SK-N-SH (cell line): ENCODE results near the gene CAMKMT. TPM values are rescaled to one million over a fixed set of nuclear protein-coding genes. Genes with fewer than 3 reads are reported as not detected.

Experiments used
- CTCF ChIA-PET: fragments of 300-600, 350-600 bp; formaldehyde crosslinking; extraction: SDS; loops from one replicate; lab custom pipeline; 2021; lab: Yijun Ruan, JAX
- POLR2A ChIA-PET: fragments of 350-600 bp; sonication (Branson Sonifier 250); formaldehyde crosslinking; extraction: SDS; loops from one replicate; lab custom pipeline; 2020; ENCODE audit warnings: antibody characterized with exemption, inconsistent platforms; lab: Yijun Ruan, JAX
- DNase-seq: peaks from one replicate; pipeline ENCODE4 v3.0.0; 2012
- H2AFZ ChIP-seq: fragments of 200-600 bp; sonication (generic); 2 replicates; pipeline ENCODE4 v1.8.1; 2016; ENCODE audit warnings: antibody characterized with exemption, mild to moderate bottlenecking, low read depth
- H3F3A ChIP-seq: fragments of 200-600 bp; sonication (generic); replicated peaks from 2 replicates; pipeline ENCODE3; 2016; ENCODE audit warnings: antibody characterized with exemption, mild to moderate bottlenecking; ENCODE audit not compliant: insufficient read depth
- H3K27ac ChIP-seq, 2 experiments: fragments of 200-500 bp in 1 of 2; fragments of 200-600 bp in 1 of 2; sonication (Bioruptor generic) in 1 of 2; sonication (generic), shearing (Covaris generic) in 1 of 2; 2 replicates each; pipeline versions ENCODE4 v1.5.1 to v1.6.1; 2014 to 2016; ENCODE audit warnings: low read depth in 2 of 2, inconsistent platforms in 1 of 2, low read length in 1 of 2, mild to moderate bottlenecking in 1 of 2, mixed read lengths in 1 of 2
- H3K27me3 ChIP-seq: fragments of 200-600 bp; sonication (generic), shearing (Covaris generic); 2 replicates; pipeline ENCODE4 v1.6.1; 2016; ENCODE audit warnings: mixed run types; ENCODE audit not compliant: insufficient read depth
- H3K36me3 ChIP-seq, 2 experiments: fragments of 200-500 bp in 1 of 2; fragments of 200-600 bp in 1 of 2; sonication (Bioruptor generic) in 1 of 2; sonication (generic) in 1 of 2; replicated peaks in 1 of 2; 2 replicates each; pipeline versions ENCODE3 to v1.5.1; 2014 to 2016; ENCODE audit warnings: low read length in 1 of 2, mild to moderate bottlenecking in 1 of 2; ENCODE audit not compliant: insufficient read depth in 2 of 2, control insufficient read depth in 1 of 2
- H3K4me1 ChIP-seq, 2 experiments: fragments of 200-500 bp in 1 of 2; fragments of 200-600 bp in 1 of 2; sonication (Bioruptor generic) in 1 of 2; sonication (generic), shearing (Covaris generic) in 1 of 2; 2 replicates each; pipeline versions ENCODE4 v1.5.1 to v1.6.1; 2014 to 2016; ENCODE audit warnings: low read depth in 1 of 2, low read length in 1 of 2, mixed run types in 1 of 2; ENCODE audit not compliant: insufficient read depth in 2 of 2, control insufficient read depth in 1 of 2
- H3K4me2 ChIP-seq: fragments of 200-600 bp; sonication (generic), shearing (Covaris generic); 2 replicates; pipeline ENCODE4 v1.6.1; 2017; ENCODE audit warnings: mixed run types
- H3K4me3 ChIP-seq, 2 experiments: fragments of 200-500 bp in 1 of 2; fragments of 200-600 bp in 1 of 2; sonication (Bioruptor generic) in 1 of 2; sonication (generic), shearing (Covaris generic) in 1 of 2; 2 replicates each; pipeline versions ENCODE4 v1.5.1 to v1.8.1; 2014 to 2016; ENCODE audit warnings: low read depth in 2 of 2, inconsistent platforms in 1 of 2, low read length in 1 of 2, mild to moderate bottlenecking in 1 of 2, mixed read lengths in 1 of 2, moderate library complexity in 1 of 2
- H3K79me2 ChIP-seq: fragments of 200-600 bp; sonication (generic); 2 replicates; pipeline ENCODE4 v1.8.1; 2017; ENCODE audit warnings: mild to moderate bottlenecking; ENCODE audit not compliant: insufficient read depth
- H3K9ac ChIP-seq: fragments of 200-600 bp; sonication (generic); 2 replicates; pipeline ENCODE4 v1.6.1; 2017; ENCODE audit warnings: mixed run types
- H3K9me2 ChIP-seq: fragments of 200-600 bp; sonication (generic); 2 replicates; pipeline ENCODE4 v1.6.1; 2017; ENCODE audit warnings: mixed run types
- H3K9me3 ChIP-seq: fragments of 200-600 bp; sonication (generic); 2 replicates; pipeline ENCODE4 v1.6.1; 2017; ENCODE audit warnings: mixed run types, mild to moderate bottlenecking, moderate library complexity
- H4K20me1 ChIP-seq: fragments of 200-600 bp; sonication (generic); 2 replicates; pipeline ENCODE4 v1.6.1; 2017; ENCODE audit warnings: mild to moderate bottlenecking, mixed run types; ENCODE audit not compliant: insufficient read depth
- ELF1 ChIP-seq: IDR thresholded peaks from 2 replicates; pipeline ENCODE4 v1.4.0; 2012
- FOSL2 ChIP-seq: IDR thresholded peaks from 2 replicates; pipeline ENCODE4 v1.4.0; 2012; ENCODE audit warnings: low read depth, mild to moderate bottlenecking, moderate library complexity, borderline replicate concordance
- GATA2 ChIP-seq: sonication (generic); formaldehyde crosslinking; IDR thresholded peaks from 2 replicates; pipeline ENCODE4 v1.5.0; 2020; ENCODE audit warnings: mild to moderate bottlenecking, missing genetic modification reagents
- MAX ChIP-seq: IDR thresholded peaks from 2 replicates; pipeline ENCODE4 v1.4.0; 2012; ENCODE audit warnings: low read depth
- MXI1 ChIP-seq: IDR thresholded peaks from 2 replicates; pipeline ENCODE4 v1.6.1; 2012; ENCODE audit warnings: mild to moderate bottlenecking, low read depth, low read length, improper control_type of control experiment
- NFIC ChIP-seq: IDR thresholded peaks from 2 replicates; pipeline ENCODE4 v1.4.0; 2012; ENCODE audit warnings: borderline replicate concordance
- RCOR1 ChIP-seq: fragments of 150-350 bp; IDR thresholded peaks from 2 replicates; pipeline ENCODE4 v1.6.1; 2017; ENCODE audit warnings: antibody characterized with exemption, low read length
- USF2 ChIP-seq: fragments of 150-350 bp; IDR thresholded peaks from 2 replicates; pipeline ENCODE4 v1.6.1; 2017; ENCODE audit warnings: antibody characterized with exemption, low read length, low read depth, borderline replicate concordance
- polyA plus RNA-seq, 3 experiments: library from polyadenylated mRNA; depleted of rRNA; stranded (reverse); fragments of >200 nt; gene quantifications; 2 replicates each; pipeline ENCODE4 v1.2.3, GENCODE V29; 2012

Gene CAMKMT
- polyA plus RNA-seq, 1 of the 3 experiments (the other 2 are of a cell fraction), result 5.9 TPM

GRCh38 chr2:44361330-44362206 lies at the start of gene CAMKMT, which contains the start of gene PREPL (continued):
- TF ChIP-seq MXI1 (peak; percentile 92), USF2 (no peak), NFIC (no peak)

- no peaks in the 10 kb centered on the region for H4K20me1 ChIP-seq
- POLR2A ChIA-PET, result no interaction called here
Measured at GRCh38 chr2:44314362-44314761, 47.4 kb upstream of the CAMKMT start.

GRCh38 chr2:44315945-44316344 lies 45.8 kb upstream of the CAMKMT start:
- no peak for DNase-seq
- CTCF ChIA-PET, result interaction anchor here (0.8 to 3.3 kb wide), 5 partner anchors 20 to 272 kb away, joined by 3 to 13 read pairs (median 3); no protein-coding TSS in a partner anchor
- Histone ChIP-seq H3K9me3 (peaks cover 12% of the 10 kb centered on the region), H3K9ac (no peak overlapping the region), H3K4me2 (no peak overlapping the region), H4K20me1 (no peaks in the 10 kb centered on the region), H3K79me2 (no peaks in the 10 kb centered on the region), H3K9me2 (no peaks in the 10 kb centered on the region), H2AFZ (no peak overlapping the region), H3K4me3 (no peak overlapping the region), H3K36me3 (peaks cover 51 to 73% of the 10 kb centered on the region in 2 experiments), H3K27ac (no peak overlapping the region), H3K27me3 (no peaks in the 10 kb centered on the region), H3F3A (no peaks in the 10 kb centered on the region), H3K4me1 (peaks cover 0 to 2% of the 10 kb centered on the region in 2 experiments; a peak in 1 of 4 replicates)
- TF ChIP-seq FOSL2 (no peak), RCOR1 (no peak), MAX (no peak)
- POLR2A ChIA-PET, result no interaction called here

More at GRCh38 chr2:44314362-44314761, 47.4 kb upstream of the CAMKMT start:
- H3K27ac ChIP-seq, result no peak overlapping the region
- peaks cover 8% of the 10 kb centered on the region for H3F3A ChIP-seq
- no peaks in the 10 kb centered on the region for H3K9me2 ChIP-seq
- no peak overlapping the region for H3K4me3 ChIP-seq
- H3K27me3 ChIP-seq, result no peaks in the 10 kb centered on the region
- peaks cover 22% of the 10 kb centered on the region for H3K9me3 ChIP-seq
- CTCF ChIA-PET, result interaction anchor here (0.9 to 3.3 kb wide), 5 partner anchors 10 to 227 kb away, joined by 3 to 13 read pairs (median 3); no protein-coding TSS in a partner anchor
- H3K4me1 ChIP-seq, result peaks cover 0 to 2% of the 10 kb centered on the region in 2 experiments; a peak in 1 of 4 replicates
- H3K4me2 ChIP-seq, result no peak overlapping the region
- no peaks in the 10 kb centered on the region for H3K79me2 ChIP-seq
- H2AFZ ChIP-seq, result no peak overlapping the region
- TF ChIP-seq USF2 (no peak), GATA2 (CRISPR knock-in tag) (0 out of 2 replicates have a peak, but pooled peaks have one; percentile 28), ELF1 (no peak)
- TF ChIP-seq, all 33 proteins: peak for 1
- DNase-seq, result peak; percentile 19
- Histone ChIP-seq H3K36me3 (peaks cover 37 to 63% of the 10 kb centered on the region in 2 experiments), H3K9ac (no peak overlapping the region)
